A172 (cell line): ENCODE measurements around the gene DAPL1. TPM values are rescaled to one million over a fixed set of nuclear protein-coding genes. Genes with fewer than 3 reads are reported as not detected.
A peak's percentile ranks its signal among the peaks of the same experiment; 100 is the strongest.
"Not testable (repeated sequence)": the region's sequence is repeated elsewhere in the genome, so short reads cannot be mapped to it uniquely, and the experiment has no call there.

Experiments
- DNase-seq: peaks from one replicate; pipeline ENCODE4 v3.0.0-alpha.2; 2015; ENCODE audit warnings: low spot score
- total RNA-seq: library from RNA; depleted of rRNA; stranded (reverse); fragments of >200 nt; shearing (Covaris generic); gene quantifications from 2 replicates; pipeline ENCODE4 v1.2.3, GENCODE V29; 2014; rRNA removed

DAPL1 gene
- total RNA-seq, 1 experiment from 2014 or later = not detected

DNA sequence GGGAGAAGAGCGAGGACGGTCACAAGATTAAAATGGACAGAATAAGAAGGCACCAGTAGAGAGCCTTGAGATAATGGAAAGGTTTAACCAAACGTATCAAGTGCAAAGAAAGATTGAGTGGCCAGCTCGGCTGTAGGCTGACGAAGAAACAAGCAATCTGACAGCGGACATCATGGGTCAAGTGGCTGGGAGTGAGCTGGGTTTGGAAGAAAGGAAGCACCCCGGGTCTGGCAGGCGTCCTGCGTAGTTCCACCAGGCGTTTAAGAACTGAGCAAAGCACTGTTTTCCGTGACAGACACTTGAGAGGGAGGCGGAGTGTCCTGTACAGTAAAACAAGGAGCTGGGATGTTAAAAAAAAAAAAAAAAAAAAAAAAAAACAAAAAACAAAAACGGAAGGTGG lies 27.1 kb downstream of the DAPL1 start:
- no peak for DNase-seq

DNA sequence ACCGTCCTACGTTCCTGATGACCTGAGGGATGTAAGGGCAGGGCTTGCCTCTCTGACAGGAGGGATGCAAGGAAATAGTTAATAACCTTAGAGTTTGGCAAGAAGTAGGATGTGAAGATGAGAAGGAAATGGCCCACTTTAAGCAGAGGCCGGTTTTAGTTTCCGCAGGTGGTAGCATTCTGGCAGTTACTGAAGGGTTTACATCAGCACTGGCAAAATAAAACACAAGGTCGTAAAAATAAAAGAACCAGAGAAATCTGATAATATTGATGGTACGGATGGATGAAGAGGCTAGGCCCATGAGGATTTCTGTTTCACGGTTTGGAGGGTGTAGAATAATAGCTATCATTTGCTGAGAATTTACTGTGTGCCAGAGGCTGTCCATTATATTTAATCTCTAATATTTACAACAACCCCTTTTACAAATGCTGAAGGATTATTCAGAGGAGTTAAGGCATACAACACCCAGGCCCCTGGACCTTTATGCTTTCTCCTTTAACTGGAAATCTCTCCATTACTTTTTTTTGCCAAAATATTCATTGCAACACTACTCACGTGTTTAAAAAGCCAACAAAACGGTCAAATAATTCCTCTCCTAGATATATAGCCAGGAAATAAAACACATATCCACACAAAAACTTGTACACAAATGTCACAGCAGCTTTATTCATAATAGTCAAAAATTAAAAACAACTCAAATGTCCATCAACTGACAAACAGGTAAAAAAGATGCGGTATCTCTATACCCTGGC lies 28.5 kb downstream of the DAPL1 start:
- DNase-seq = no peak

DNA sequence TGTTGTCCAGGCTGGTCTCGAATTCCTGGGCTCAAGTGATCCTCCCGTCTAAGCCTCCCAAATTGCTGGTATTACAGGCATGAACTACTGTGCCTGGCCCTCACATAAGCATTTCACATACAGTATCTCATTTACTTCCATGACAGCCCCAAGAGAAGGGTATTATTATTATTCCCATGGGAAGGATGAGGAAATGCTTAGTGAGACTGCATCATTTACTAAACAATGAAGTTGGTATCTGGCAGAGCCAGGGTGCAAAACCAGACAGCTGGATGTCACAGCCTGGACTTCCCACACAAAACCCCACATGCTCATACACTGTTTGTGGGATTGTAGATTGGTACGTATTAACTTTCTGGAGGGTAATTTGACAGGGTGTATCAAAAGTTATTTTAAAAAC lies 29.9 kb downstream of the DAPL1 start:
- DNase-seq = no peak

DNA sequence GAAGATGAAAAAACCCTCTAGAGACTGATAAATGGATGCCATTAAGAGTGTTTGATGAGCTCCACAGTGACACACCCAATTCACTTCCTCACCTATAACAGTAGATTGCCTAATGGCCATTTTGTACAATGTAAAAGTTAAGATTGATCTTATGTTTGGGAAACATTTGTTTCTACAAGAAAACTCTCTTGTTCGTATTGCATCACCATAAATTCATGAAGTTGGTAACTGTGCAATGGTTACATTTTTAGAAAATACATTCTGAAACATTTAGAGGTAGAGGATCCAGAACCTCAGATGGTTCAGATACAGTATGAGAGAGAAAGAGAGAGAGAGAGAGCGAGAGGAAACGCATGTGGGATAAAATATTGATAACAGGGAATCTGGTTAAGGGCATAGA lies 31.8 kb downstream of the DAPL1 start:
- DNase-seq = no peak

DNA sequence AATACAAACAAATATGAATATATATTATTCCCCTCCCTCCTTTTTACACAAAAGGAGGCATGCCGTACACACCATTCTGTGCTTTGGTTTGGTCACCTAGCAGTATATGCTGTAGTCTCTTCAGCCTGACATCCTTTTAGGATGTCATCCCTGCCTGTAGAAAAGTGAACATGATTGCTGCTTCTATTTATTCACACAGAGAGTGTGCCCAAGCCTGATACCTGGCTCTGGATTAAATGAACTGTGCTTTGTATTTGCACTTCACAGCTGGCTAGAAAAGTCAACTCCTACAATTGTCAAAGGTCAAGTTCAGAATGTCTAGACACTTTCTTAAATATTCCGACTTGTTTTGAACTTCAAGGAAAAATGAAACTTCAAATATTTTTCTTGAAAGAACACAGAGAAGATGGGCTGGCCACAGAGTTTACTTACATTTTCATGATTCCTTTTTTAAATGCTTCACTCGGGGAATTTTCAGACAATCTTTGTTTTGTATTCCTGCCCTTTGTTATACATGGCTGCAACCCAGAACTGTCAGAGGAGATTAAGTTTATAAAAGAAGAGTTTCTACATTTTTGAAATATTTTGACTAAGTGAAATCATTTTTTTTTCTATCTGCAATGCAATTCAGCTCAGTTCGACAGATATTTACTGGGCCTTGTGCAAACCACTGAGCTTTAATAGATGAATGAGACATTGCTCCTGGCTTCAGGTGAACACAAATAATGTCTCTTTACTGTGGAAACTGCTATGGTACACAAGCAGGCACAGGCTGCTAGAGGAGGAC lies 33.5 kb downstream of the DAPL1 start:
- peak; percentile 4 for DNase-seq

DNA sequence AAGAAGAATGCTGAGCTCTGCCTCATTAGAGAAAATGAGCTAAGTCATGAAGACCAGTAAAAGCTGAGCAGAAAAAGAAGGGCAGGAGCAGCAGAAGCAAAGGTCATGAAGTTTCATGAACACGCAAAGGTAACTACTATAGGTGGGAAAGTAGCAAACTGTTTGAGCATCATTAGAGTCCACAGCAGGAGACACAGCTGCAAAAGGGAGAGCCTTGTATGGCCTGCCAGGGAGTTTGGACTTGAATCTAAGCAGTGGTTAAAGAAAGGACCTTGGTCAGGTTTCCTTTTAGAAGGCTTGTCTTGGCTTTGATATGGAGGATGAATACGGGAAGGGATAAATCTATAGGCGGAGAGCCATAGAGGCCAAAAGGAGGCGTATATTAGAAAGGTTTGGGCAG lies 34.0 kb downstream of the DAPL1 start:
- DNase-seq = no peak

DNA sequence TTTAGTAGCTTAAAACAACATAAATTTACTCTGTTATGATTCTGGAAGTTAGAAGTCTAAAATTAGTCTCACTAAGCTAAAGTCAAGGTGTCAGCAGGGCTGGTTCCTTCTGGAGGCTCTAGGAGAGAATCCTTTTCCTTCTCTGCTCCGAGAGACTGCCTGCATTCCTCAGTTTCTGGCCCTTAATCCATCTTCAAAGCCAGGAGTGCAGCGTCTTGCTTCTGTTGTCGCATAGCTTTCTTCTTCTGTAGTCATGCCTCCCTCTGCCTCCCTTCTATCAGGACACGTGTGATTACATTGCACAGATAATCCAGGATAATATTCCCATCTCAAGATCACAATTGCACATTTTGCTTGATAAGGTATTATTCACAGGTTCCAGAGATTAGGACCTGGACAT lies 35.1 kb downstream of the DAPL1 start:
- no peak for DNase-seq

DNA sequence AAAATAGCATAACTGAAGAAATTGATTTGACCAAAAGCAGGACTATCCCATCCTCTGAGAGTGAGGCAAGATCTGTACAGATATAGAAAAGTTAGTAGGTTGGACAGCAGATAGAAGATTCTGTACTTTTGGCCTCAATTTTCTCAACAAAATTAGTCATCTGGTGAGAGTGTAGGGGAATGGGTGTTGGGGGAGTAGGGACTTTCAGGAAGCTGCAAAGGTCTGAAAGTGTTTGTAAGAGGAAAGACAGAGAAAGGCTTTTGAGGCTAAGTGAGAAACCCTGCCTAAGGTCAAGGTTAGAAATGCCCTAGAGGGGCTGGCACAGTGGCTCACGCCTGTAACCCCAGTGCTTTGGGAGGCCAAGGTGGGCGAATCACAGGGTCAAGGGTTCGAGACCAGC lies 40.3 kb downstream of the DAPL1 start:
- no peak for DNase-seq

DNA sequence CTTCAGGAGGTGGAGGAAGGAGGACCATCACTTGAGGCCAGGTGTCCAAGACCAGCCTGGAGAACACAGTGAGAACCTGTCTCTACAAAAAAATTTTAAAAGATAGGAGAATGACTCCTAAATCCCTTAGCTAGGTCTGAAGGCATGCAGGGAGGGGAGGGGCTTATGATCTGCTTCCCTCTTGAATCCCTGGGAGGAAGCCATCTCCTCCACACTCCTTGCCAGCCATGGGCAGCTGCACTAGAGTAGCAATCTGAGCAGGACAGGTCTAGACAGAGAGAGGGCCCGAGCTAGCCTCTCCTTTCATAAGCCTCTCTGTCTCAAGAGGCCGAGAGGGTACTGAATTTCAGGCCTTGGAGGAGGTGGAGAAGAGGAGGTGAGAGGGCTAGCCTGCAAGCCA lies 42.5 kb downstream of the DAPL1 start:
- no peak for DNase-seq

DNA sequence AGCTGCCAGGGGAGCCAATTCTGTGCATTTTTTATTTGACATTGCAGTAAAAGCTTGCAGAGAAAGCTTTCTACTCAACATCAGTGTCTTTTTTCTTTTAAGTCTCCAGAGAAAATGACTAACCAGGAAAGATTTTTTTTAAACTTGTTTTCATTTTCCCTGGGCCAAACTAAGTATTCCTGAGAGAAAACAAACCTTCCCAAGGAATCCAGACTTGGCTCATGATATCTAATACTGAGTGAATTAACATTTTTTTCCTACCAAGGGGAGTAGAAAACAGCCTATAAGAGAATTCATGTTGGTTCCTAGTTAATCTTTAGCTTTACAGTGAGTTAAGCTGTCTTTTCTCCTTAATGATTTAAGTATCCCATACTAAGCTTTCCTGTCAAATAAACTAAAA lies 46.7 kb downstream of the DAPL1 start:
- DNase-seq = no peak

DNA sequence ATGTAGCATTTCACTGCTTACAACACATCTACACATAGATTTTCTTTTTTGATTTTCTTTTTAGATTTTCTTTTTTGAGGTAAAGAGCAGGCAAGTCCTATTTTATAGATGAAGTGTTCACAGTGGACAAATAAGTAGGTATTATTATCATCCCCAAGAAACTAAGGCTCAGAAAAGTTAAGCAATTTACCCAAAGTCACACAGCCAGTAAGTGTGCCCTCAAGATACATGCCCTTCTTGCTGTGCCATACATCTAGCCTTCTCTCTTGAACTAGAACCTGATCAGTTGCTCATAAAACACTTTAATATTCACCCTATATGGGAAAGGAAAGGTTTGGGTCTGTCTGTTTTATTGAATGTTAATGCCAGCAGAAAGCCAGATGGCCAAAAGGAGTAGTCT lies 50.3 kb downstream of the DAPL1 start:
- no peak for DNase-seq

DNA sequence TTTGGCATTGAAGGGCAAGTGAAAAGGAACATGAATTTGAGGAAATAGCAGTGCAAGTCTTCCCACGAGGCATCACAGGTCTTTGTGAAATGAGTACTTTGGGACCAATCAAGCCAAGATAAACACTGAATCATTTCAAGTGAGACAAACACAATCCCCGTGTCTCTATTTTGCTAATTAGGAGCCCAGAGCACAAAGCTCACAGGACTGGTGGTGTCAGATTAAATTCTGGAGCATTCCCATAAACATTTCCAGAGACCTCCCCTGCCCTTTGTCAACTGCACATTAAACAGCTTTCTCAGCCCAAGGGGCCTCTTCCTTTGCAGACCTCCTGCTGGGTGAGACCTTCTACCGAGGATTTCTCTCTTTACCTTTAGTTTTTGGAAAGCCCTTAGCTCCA lies 50.7 kb downstream of the DAPL1 start:
- peak; percentile 16 for DNase-seq

DNA sequence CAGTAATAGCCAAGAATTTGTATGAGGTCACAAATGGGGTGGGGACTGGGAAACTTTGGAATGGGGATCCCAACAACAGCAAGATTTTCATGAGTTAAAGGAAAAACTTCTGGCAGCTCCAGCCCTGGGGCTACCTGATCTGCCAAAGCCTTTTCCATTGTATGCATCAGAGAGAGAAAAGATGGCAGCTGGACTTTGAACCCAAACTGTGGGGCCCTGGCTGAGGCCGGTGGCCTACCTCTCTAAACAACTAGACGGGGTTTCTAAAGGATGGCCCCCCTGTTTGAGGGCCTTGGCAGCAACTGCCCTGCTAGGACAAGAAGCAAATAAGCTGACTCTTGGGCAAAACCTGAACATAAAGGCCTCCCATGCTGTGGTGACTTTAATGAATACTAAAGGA lies 52.4 kb downstream of the DAPL1 start:
- not testable (repeated sequence) for DNase-seq

DNA sequence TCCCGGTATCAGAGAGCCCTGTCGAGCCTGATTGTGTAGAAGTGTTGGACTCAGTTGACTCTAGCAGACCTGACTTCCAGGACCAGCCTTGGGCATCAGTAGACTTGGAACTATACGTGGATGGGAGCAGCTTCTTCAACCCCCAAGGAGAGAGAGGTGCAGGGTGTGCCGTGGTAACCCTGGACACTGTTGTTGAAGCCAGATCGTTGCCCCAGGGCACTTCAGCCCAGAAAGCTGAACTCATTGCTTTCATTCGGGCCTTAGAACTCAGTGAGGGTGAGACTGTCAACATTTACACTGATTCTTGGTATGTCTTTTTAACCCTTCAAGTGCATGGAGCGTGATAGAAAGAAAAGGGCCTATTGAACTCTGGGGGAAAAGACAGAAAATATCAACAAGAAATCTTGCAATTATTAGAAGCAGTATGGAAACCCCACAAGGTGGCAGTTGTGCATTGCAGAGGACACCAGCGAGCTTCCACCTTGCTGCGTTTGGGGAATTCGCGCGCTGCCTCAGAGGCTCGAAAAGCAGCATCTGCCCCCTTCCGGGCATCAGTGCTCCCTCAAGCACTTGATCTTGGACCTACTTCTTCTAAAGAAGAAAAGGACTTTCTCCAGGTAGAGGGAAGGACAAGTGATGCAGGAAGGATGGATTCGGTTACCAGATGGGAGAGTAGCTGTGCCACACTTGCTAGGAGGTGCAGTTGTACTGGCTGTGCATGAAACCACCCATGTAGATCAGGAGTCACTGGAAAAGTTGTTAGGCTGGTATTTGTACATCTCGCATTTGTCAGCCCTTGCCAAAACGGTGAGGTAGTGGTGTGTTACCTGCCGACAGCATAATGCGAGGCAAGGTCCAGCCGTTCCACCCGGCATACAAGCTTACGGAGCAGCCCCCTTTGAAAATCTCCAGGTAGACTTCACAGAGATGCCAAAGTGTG lies 53.2 kb downstream of the DAPL1 start:
- not testable (repeated sequence) for DNase-seq

DNA sequence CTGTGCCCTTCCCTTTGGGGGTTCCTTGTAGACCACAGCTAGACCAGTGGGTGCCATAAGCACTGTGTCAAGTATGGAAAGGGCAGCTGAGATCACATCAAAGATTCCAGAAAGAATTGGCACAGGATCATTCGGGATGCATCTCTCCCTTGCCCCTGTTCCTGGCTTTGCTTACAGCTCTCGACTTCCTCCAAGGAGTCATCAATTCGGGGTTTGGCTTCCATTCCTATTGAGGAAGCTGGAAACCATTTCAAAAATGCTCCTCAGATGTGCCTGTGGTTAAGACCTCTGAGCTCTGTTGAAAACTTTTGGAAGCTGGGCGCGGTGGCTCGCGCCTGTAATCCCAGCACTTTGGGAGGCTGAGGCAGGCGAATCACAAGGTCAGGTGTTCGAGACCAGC lies 65.1 kb downstream of the DAPL1 start:
- not testable (repeated sequence) for DNase-seq

DNA sequence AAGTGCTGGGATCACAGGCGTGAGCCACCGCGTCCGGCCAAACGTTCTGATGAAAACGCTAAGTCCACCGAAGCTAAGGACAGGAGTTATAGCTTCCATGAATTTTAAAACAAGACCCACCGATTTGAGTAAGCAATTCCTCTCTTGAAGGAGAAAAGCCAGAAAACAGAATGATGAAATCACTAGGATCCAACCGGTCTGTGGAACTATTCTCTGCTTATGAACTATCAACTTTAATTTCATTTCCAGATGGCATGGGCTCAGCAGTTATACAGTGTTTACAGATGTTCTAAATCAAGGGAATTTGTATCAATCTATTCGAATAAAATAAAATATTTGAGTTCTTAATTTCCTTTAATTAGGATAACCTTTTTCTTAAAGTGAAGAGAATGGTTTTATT lies 66.5 kb downstream of the DAPL1 start:
- DNase-seq = not testable (repeated sequence)

DNA sequence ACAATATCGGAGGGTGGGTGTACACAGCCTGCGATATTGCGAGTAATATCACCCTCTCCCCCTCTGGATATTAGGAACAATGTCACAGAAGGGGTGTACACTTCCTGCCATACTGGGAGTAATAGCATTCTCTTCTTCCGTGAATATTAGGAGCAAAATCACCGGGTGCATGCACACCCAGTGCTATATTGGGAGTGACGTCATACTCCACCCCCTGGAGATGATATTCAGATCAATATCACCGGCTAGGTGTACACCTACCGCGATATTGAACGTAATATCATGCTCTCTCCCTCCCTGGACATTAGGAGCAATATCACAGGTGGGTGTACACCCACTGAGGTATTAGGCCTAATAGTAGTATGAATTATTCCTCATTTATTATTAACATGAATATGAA lies 70.4 kb downstream of the DAPL1 start:
- DNase-seq = not testable (repeated sequence)

Other genes starting within 250 kb of the DAPL1 start
- 12.6 and 14.3 TPM in 2 replicates for gene TANC1, start 173.3 kb downstream of the DAPL1 start, total RNA-seq